ENCODE data around the gene RIN3. TPM values are rescaled to one million over a fixed set of nuclear protein-coding genes. Genes with fewer than 3 reads are reported as not detected.

The RIN3 gene
- total and polyA plus RNA-seq, 10 of the 15 experiments (the other 5 are each of a cell fraction or from before 2014, with no cell fraction given) = 0.91 to 23.3 (median 6.3) TPM

DNA sequence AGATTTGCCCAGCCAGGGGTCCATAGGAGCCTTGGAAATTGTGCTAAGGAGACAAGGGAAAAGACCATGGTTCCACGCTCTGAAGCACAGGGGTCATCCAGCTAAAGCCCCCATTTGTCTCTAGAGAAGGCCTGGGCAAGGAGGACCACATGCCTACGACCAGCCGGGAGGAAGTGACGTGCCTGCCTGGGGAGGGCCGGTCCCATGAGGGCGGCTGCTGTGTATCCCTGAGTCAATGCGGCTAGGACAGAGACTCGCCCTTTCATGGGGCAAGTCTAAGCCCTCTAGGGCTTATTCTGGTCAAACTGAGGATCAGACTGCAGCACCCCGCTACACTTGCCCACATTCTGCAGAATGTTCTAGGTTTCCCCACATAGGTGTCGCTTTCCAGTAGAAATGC is 20.6 kb upstream of the RIN3 start (continued):
- TF ChIP-seq, protein P1, sequence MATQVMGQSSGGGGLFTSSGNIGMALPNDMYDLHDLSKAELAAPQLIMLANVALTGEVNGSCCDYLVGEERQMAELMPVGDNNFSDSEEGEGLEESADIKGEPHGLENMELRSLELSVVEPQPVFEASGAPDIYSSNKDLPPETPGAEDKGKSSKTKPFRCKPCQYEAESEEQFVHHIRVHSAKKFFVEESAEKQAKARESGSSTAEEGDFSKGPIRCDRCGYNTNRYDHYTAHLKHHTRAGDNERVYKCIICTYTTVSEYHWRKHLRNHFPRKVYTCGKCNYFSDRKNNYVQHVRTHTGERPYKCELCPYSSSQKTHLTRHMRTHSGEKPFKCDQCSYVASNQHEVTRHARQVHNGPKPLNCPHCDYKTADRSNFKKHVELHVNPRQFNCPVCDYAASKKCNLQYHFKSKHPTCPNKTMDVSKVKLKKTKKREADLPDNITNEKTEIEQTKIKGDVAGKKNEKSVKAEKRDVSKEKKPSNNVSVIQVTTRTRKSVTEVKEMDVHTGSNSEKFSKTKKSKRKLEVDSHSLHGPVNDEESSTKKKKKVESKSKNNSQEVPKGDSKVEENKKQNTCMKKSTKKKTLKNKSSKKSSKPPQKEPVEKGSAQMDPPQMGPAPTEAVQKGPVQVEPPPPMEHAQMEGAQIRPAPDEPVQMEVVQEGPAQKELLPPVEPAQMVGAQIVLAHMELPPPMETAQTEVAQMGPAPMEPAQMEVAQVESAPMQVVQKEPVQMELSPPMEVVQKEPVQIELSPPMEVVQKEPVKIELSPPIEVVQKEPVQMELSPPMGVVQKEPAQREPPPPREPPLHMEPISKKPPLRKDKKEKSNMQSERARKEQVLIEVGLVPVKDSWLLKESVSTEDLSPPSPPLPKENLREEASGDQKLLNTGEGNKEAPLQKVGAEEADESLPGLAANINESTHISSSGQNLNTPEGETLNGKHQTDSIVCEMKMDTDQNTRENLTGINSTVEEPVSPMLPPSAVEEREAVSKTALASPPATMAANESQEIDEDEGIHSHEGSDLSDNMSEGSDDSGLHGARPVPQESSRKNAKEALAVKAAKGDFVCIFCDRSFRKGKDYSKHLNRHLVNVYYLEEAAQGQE (IDR thresholded peaks at IDR 0.05; ENCODE audit: low read depth, low read length) = no peak
- TF ChIP-seq JUND (IDR thresholded peaks at IDR 0.05; ENCODE audit: low read depth, low read length) (no peak), NFIC (IDR thresholded peaks at IDR 0.05; ENCODE audit: low read depth, low read length) (no peak), SREBF1 (IDR thresholded peaks at IDR 0.05; ENCODE audit: low read length) (no peak), MYC (IDR thresholded peaks at IDR 0.05; ENCODE audit: insufficient read depth, insufficient read length, insufficient replicate concordance, low read length, severe bottlenecking) (no peak), CREB1 (IDR thresholded peaks at IDR 0.05; ENCODE audit: low read depth) (no peak), NFYA (IDR thresholded peaks at IDR 0.05; ENCODE audit: borderline replicate concordance, low read depth, low read length) (no peak), SPI1 (IDR thresholded peaks at IDR 0.05; ENCODE audit: borderline replicate concordance, insufficient read depth, low read depth, low read length) (no peak), HDGF (IDR thresholded peaks at IDR 0.05) (no peak)
- TF ChIP-seq, protein P2, sequence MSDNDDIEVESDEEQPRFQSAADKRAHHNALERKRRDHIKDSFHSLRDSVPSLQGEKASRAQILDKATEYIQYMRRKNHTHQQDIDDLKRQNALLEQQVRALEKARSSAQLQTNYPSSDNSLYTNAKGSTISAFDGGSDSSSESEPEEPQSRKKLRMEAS (IDR thresholded peaks at IDR 0.05; ENCODE audit: low read depth, low read length) = no peak

GRCh38 chr14:92493492-92493891 is 20.1 kb upstream of the RIN3 start:
- H3K4me1 ChIP-seq (ENCODE audit: control insufficient read depth, insufficient read depth, low read length) = peaks cover 8% of the 10 kb centered on the region
- H3K4me3 ChIP-seq = no peak overlapping the region
- no peak for FAIRE-seq
- ChIA-PET RAD21 (ENCODE audit: unreplicated experiment) (no interaction called here), CTCF (no interaction called here), SMC1A (ENCODE audit: uncharacterized antibody, unreplicated experiment) (no interaction called here), POLR2A (no interaction called here)
- H3K9me3 ChIP-seq (replicated peaks; ENCODE audit: control insufficient read depth, insufficient read depth, low read length) = no peaks in the 10 kb centered on the region
- 87% methylated on average over 16 of the region's 16 CpGs for WGBS (ENCODE audit: insufficient coverage, insufficient replicate concordance, low lambda C conversion rate, missing lambda C conversion rate)
- ATAC-seq = no peak
- no peak overlapping the region for H2AFZ ChIP-seq (ENCODE audit: control insufficient read depth, low read depth, low read length)
- no peaks in the 10 kb centered on the region for H4K20me1 ChIP-seq (ENCODE audit: control insufficient read depth, insufficient read depth)
- intact Hi-C loops (cut with micrococcal nuclease; ENCODE audit: unreplicated experiment) (no loop called here), in situ Hi-C loops (cut with MboI) (no loop called here)
- no peaks in the 10 kb centered on the region for H3K36me3 ChIP-seq (ENCODE audit: control insufficient read depth in 2 of 2, insufficient read depth in 2 of 2, low read length in 1 of 2)
- H3K4me2 ChIP-seq (ENCODE audit: control insufficient read depth, insufficient read depth) = no peak overlapping the region
- no peaks in the 10 kb centered on the region for H3K79me2 ChIP-seq (ENCODE audit: control insufficient read depth, insufficient read depth, low read length)
- DNase-seq (ENCODE audit: low read depth, low spot score) = no peak
- H3K9ac ChIP-seq (ENCODE audit: control insufficient read depth, insufficient read depth, low read length) = no peak overlapping the region
- H3K27ac ChIP-seq (ENCODE audit: control insufficient read depth, insufficient read depth) = no peak overlapping the region
- BruUV-seq (replicated peaks) = no TSS peak
- H3K27me3 ChIP-seq (replicated peaks in 1 of 2; ENCODE audit: control insufficient read depth in 2 of 2, insufficient read depth in 2 of 2, low read length in 1 of 2) = no peaks in the 10 kb centered on the region; a peak in 2 of 4 replicates
- TF ChIP-seq CBFB (IDR thresholded peaks at IDR 0.05; ENCODE audit: low read depth) = no peak
- TF ChIP-seq ZZZ3 (IDR thresholded peaks at IDR 0.05; ENCODE audit: control insufficient read depth, insufficient read length, low read depth) = no peak
- no peak for TF ChIP-seq SIN3A (IDR thresholded peaks at IDR 0.05; ENCODE audit: low read depth, low read length)
- TF ChIP-seq NFYA (IDR thresholded peaks at IDR 0.05; ENCODE audit: borderline replicate concordance, low read depth, low read length) = no peak
- TF ChIP-seq, protein P1 (IDR thresholded peaks at IDR 0.05; ENCODE audit: low read depth, low read length) = no peak
